Sciatic nerve (tissue), 2 donors: ENCODE results near the gene ITGB8. TPM values are rescaled to one million over a fixed set of nuclear protein-coding genes. Genes with fewer than 3 reads are reported as not detected.

Source experiments
- ATAC-seq: fragments of 200-7000 bp; cut with Tn5 transposase; one replicate; pipeline ENCODE4 v1.9.1; 2020; ENCODE audit warnings: mild to moderate bottlenecking, moderate library complexity
- DNase-seq: peaks from one replicate; pipeline ENCODE4 v3.0.0-alpha.2; 2020; ENCODE audit warnings: low spot score
- intact Hi-C: fragments of 100-400 bp; cut with DNase I; formaldehyde crosslinking; loops from one replicate; pipeline ENCODE4 v1.14.2; 2022
- total RNA-seq: library from RNA; stranded (reverse); fragmentation: NEBNext Ultra II Directional; extraction: Animal tissue kit (Norgen Biotek cat#: 25700); gene quantifications from one replicate; pipeline ENCODE4 v1.2.1, GENCODE V29; 2021
- donor health status: DM: no; HTN: no; CAD: no.
- donor health status: DM: no; HTN: no; CAD: no.

Gene ITGB8
- total RNA-seq, 1 donor from 2014 or later: 207 TPM

GRCh38 chr7:20440472-20441105 is 109.9 kb downstream of the ITGB8 start:
- intact Hi-C loops: no loop called here
- DNase-seq: no peak
- no peak for ATAC-seq

DNA sequence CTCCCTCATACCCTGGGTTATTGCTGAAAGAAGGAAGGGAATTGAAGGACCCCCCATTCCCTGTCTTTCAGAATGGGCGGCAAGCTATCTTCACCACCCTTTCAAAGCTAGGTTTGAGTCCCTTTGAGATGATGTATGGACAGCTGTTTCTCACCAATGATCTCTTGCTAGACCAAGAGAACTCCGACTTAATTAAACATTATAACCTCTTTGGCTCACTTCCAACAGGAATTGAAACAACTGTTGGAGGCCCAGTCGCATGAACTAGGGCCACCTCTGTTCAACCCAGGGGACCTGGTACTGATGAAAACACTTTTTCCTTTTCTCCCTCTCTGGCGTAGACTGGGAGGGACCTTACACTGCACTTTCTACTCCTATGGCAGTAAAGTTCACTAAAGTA is 110.6 kb downstream of the ITGB8 start:
- no peak for DNase-seq
- no peak for ATAC-seq
- intact Hi-C loops: no loop called here

- intact Hi-C loops: no loop called here
- ATAC-seq (peak; percentile 23), DNase-seq (no peak)
Observed at GRCh38 chr7:20441991-20442441, 111.3 kb downstream of the ITGB8 start.

GRCh38 chr7:20442951-20443350 is 112.3 kb downstream of the ITGB8 start:
- ATAC-seq: peak; percentile 83
- peak; percentile 71 for DNase-seq
- intact Hi-C loops: no loop called here

- DNase-seq (no peak), ATAC-seq (peak; percentile 14)
- intact Hi-C loops: no loop called here
Observed at GRCh38 chr7:20444030-20444800, 113.5 kb downstream of the ITGB8 start.

- intact Hi-C loops: no loop called here
- DNase-seq (no peak), ATAC-seq (no peak)
Observed at GRCh38 chr7:20447021-20447650, 116.4 kb downstream of the ITGB8 start.

DNA sequence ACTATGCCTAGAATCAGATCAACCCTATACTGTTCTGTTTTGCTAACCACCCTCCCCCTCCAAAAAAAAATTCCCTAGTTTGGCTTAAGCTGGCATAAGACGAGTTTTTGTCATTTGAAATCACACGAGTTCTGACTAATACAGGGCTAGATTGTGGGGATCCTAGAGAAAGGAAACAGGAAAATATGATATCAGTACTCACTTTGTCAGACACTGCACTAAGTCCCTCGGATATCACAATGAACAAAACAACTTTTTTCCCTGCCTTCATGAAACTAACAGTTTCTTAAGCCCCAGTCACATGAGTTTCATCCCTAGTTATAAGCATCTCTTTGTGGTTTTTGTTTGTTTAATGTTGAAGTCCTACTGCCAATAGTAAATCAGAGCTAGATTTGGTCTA is 118.5 kb downstream of the ITGB8 start:
- ATAC-seq (no peak), DNase-seq (no peak)
- intact Hi-C loops: no loop called here

DNA sequence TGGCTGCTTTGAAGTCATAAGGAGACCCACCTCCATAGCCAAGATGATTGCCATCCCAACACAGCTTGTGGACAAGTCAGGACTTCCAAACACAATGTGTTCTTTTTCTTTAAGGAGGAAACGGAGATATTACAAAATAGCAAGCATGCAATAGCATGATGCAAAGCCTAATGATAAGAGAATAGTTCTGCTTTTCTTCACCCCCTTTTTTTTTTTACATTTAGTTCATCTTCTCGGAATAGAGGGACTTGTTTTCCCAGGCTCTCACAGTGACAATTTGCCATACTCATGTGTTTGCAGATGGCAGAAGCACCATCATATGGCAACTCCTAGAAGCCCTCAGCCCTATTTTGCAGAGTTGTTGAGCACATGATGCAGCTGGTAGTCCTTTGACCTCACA is 119.8 kb downstream of the ITGB8 start:
- DNase-seq (no peak), ATAC-seq (no peak)
- intact Hi-C loops: no loop called here

DNA sequence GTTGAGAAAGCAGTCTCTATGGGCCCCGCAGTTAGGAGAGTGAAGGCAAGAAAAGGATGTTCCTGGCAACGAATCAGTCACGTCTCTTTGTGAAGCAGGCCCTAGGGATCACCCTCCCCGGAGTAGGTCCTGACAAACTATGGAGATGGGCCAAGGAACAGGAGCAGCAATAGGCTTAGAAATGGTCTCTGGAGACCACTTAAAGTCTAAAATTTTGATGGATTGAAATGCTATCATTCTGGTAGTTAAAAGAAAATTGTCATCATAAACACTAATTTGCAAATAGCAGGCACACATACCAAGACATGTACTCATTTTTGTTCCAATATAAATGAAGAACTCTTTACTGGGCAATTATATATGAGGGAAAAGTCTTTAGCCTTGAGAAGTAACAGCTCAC is 123.5 kb downstream of the ITGB8 start:
- intact Hi-C loops: no loop called here
- DNase-seq (no peak), ATAC-seq (no peak)

GRCh38 chr7:20456701-20457100 is 126.0 kb downstream of the ITGB8 start:
- no peak for DNase-seq
- ATAC-seq: no peak
- intact Hi-C loops: no loop called here

DNA sequence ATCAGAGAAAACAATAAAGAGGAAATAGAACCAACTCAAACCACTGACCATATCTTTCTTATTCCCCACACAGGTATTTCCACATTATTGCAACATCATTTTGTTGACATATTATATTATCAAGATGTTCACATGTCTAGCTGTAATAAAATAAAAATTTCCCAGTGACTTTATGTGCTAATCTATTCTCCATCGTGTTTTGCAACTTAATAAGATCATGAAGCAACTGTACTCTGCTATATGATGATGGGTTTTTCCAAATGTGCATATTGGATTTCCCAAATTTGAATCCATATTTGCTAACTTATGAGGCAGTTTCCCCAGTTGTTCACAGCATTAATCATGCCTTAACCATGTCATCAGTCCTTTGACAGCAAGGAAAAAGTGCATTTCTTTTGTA is 127.8 kb downstream of the ITGB8 start:
- no peak for ATAC-seq
- intact Hi-C loops: no loop called here
- no peak for DNase-seq

DNA sequence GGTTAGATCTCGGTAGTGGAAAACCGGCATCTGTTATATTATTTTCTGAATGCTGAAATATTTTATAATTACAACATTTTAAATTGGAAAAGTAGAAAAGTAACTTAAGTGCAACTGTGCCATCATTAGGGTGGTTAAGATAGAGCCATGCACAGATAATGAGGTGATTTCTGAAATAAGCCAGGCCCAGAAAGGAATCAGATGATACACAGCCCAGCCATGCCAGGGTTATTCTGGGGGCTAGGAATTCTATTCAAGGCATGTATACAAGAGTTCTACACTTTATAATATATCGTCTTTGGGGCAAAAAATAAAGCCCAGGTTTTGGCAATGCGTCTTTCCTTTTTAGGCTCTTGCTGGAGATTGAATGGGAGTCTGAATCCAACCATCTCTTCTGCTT is 128.7 kb downstream of the ITGB8 start:
- intact Hi-C loops: no loop called here
- DNase-seq: no peak
- ATAC-seq: no peak

DNA sequence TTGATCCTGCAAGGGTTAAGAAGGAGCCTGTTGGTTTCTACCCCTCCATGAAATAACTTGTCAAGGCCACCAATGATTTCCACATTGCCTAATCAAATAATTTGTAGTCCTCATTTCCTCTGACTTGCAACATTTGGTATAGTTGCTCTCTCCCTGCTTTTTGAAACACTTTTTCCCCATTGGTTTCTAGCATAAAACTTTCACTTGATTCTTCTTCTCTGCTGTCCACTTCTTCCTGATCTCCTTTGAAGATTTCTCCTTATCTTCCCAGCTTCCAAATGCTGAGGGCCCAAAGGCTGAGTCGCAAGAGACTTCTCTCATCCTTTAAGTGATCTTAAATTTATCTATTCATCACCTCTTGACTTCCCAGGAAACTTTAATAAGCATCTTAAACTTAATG is 134.2 kb downstream of the ITGB8 start:
- intact Hi-C loops: no loop called here
- ATAC-seq (no peak), DNase-seq (no peak)

Other genes with a start within 250 kb of the ITGB8 start
- 0.98 TPM for gene MACC1, start 113.5 kb upstream of the ITGB8 start, total RNA-seq